ENCODE results near the gene FBXW4.

The FBXW4 gene

DNA sequence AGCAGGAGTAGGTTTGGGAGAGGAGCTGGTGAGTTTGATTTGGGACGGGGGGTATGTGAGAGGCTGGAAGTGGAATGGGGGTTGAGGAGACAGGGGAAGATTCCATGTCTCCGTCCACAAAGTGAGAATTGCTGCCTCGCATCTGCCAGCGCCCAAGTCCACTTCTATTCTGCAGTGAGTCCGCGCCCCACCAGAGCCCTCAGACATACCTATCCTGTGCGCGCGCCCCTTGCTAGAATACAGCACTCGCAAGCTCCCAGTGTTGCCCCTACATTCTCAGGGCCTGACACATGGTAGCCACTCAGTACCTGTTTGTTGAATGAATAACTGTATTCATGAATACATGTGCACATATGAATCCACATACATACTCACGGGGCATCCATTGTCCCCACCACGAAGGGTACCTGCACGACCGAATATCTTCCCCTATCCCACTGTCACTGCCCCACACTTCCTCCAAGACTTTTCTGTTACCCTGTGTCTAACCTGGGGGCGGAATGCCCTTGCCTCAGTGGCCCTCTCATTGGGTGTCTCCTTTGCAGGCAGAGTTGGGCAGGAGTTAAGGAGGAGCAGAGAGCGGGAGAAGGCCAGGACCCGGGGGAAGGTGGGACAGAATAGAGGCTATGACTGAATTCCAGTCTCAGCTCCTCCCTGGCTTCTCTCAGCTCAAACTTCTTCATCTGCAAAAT, 126.8 kb downstream of the FBXW4 start:
- DNase-seq (ENCODE audit: low spot score) (no peak), FAIRE-seq (no peak)

DNA sequence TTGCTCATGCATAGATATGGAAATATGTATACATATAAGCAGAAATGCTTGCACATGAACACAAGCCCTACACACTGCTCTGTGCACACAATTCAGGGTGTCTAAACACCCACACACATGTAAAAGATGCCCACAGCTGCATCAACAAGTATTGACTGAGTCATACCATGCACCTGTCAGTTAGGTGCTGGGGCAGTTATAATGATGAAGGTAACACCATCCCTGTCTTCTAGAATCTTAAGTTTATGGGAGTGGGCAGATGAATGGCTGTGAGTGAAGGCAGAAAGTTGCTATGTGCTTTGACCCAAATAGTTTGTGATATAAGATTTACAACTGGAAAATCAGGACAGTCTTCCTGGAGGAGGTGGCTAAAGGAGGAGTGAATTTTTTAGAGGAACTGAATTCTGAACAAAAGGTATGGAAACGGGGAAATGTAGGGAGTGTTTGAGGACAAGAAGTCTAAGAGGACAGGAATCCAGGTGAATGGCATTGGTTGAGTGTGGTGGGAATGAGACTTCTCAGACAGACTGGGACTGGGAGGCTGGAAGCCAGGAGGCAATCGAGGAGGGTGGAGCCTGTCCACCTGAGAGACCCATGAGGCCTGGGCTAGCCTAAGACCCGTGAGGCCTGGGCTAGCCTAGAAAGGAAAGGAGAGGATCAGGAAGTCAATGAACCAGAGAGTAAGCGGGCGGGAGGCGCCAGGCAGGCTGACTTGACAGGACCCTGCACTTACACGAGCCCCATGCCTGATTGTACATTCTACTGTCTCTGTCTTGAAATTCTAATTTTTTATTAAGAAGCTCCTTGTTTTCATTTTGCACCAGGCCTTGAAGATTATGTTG, 127.6 kb downstream of the FBXW4 start:
- DNase-seq (ENCODE audit: low spot score) (no peak), FAIRE-seq (no peak)

DNA sequence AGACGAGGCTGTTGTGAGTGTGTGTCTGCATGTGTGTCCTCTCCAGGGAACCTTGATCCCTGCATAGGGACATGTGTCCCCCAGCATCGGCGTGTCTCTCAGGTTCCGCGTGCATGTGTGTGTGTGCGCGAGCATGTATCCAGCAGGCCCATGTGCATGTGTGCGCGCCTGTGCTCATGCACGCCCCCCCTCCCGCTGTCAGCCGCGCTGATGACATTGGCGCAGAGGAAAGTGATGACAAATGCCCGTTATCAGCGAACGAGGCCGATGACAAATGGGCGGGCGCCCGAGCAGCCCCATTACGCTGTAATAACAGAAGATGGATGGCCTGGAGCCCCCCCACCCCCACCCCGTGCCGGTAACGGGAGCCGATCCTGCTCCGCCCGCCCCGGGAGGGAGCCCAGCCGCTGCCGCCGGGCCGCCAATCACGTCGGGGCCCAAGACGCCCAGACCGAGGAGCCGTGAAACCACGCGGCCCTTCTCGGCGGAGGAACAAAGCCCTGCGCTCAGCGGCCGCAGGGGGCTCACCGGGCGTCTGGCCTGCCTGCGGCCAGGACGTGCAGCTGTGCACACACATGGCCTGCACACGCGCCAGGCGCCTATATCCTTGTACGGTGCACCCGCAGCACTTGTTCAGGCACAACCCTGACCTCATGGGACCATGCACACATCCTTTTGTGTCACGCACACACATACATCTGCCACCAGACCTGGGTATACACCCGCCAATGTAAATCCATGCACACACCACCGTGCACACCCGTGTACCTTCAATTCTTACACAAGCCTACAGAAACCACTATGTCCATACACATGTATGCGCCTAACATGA, 128.4 kb downstream of the FBXW4 start:
- no peak for FAIRE-seq
- DNase-seq (ENCODE audit: low spot score), result no peak

DNA sequence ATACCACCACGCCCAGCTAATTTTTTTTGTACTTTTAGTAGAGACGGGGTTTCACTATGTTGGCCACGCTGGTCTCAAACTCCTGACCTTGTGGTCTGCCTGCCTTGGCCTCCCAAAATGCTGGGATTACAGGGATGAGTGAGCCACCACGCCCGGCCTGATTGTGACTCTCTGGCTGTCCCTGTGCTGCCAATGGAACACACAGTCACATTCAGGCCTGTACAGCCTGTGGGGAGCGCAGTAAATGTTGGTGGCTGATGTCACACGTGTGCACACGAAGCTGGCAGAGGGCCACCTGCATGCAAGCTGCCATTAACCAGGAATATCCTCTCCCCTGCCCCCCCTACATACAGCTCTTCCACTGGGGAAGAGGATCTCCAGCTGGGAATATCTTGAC, 129.0 kb downstream of the FBXW4 start:
- DNase-seq (ENCODE audit: low spot score), result no peak
- FAIRE-seq, result no peak

DNA sequence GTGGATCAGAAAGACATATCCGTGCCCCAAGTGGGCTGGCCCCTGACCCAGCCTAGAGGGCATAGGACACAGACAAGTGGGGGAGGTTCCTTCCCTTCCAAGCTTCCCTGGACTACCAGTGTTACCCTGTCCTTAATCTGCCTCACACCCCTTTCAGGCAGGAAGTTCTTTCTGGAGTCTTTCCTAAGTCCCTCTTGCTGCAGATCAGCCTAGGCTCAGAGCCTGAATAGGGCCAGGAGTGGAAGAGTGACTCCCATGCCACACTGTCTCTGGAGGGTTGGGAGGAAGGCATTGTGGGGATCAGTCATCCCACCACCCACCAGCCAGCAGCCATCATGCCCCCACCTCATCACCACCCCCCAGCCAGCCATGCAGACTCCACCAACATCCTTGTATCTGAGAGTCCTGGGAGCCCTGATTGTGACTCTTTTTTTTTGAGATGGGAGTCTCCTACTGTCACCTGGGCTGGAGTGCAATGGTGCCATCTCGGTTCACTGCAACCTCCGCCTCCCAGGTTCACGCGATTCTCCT, 129.5 kb downstream of the FBXW4 start:
- FAIRE-seq (no peak), DNase-seq (ENCODE audit: low spot score) (no peak)

DNA sequence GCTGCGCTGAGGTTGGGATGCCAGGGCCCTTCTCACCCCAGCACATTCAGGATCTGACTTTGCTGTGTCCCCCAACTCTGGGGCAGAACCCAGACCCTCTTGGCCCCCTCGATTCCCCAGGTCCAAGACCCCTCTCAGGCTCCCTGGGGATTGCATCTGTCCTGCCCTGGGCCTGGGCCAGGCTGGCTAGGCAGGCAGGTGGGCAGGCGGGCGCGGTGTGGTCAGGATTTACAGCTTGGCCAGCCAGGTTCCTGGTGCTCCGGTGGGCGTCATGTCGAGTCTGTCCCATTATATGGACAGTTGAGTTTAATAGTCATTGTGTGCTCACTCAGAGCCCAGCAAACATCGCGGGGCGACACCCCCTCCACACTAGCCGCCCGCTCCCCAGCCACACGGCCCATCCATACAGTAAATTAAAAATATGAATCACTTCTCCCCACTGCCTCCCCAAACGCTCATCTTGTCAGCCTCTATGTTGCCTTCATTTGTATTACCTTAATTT, 130.4 kb downstream of the FBXW4 start:
- FAIRE-seq (no peak), DNase-seq (ENCODE audit: low spot score) (no peak)

DNA sequence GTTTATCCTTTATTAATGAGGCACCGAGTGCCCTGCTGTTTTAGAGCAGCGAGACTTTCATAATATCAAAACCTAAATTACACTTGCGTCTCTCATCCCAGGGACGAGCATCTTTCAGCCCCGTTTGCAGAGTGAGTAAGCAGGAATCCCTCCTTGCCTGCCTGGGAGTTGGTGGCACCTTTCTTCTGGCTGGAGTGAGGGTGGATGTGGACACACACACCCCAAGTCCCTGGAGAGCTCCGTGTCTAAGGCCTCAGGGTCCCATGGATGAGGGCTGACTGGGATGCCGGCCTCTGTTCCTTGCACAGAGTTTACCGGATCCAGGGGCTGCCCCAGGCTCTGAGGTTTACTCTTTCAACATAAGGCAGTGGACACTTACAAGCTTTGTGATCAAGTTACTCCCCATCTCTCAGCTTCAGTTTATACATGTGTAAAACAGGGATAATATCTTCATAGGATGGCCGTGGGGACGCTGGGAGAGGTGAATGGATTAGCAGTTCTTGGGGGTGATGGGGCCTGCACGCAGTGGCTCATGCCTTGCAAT, 131.4 kb downstream of the FBXW4 start:
- FAIRE-seq (no peak), DNase-seq (ENCODE audit: low spot score) (no peak)

DNA sequence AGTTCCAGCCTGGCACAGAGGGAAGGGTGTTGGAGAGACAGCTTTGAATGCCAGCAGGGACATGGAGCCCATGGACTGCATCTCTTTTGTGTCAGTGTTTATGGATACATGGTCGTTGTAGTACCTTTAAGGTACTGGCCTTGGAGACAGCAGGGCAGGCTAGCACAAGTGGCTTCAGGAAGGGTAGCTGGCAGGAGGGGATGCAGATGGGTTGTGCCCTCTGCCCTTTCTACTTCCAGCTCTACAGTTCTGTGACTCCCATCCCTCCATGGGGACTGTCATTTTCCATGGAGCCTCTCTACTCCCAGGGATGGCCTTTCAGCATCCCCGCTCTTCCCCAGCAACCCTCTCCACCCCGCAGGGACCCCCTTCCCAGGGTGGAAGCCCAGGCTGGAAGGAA, 132.0 kb downstream of the FBXW4 start:
- FAIRE-seq (no peak), DNase-seq (ENCODE audit: low spot score) (no peak)

DNA sequence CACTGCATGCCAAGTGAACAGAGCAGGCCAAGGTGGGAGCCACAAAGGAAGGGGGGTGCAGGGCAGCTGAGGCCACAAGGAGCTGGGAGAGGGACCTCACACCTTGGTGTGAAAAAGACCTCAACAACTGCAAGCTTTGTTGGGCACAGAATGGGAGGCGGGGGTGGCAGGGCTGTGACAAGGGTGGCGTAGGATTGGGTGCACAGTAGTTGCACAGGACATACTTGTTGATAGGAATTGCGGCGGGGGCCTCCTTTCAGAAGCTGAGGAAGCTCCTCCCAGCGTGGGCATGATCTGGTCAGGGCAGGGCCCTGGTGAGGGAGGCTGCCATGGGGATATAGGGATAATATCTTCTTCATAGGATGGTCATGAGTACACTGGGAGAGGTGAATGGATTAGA, 132.7 kb downstream of the FBXW4 start:
- FAIRE-seq, result no peak
- DNase-seq (ENCODE audit: low spot score), result no peak

DNA sequence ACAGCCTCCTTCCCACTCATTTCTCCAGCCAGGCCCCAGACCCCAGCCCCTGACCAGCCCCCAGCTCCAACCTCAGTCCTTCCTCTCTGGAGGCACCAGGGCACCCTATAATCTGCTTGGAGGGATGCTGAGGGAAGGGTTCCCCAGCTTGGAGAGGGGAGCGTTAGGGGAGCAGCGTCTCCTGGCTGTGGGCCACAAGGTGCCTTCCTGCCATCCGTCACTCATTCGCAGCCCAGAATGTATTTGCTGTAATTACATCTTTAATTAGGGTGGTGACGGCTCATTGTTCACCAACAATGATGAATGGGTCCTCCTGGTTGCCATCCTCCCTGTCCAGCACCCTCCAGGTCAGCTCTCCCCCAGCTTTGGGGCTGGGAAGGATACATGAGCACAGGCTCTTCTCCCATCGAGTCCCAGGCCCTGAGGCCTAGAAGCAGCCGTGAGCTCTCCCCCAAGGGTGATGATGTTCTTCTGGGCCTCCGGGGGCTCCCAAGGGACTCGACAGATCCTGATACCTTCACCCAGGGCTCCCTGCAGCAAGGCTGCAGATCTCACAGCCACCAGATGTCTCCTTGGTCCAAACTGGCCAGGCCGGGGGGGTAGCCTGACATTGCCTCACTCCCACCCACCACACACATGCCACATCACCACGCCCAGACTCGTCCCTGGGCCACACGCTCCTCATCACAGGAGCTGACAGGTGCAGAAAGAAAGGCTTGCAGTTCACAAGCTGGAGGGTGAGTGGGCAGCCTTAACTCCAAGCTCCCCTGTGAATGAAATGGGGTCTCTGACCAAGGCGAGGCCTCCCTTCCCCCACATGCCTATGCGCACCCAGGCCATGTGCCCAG, 133.7 kb downstream of the FBXW4 start:
- DNase-seq (ENCODE audit: low spot score) (no peak), FAIRE-seq (no peak)

Measured in RCC 7860 (cell line).